GM12873 (cell line): ENCODE results near the gene KSR2.

Source experiments
- CTCF ChIP-seq: IDR thresholded peaks from 2 replicates; pipeline ENCODE4 v1.5.1; 2012; ENCODE audit warnings: low read depth, mild to moderate bottlenecking, moderate library complexity, low read length, control low read depth; ENCODE audit not compliant: insufficient read depth; ENCODE audit errors: missing control alignments

The KSR2 gene

GRCh38 chr12:117583092-117583491, 385.7 kb downstream of the KSR2 start:
- no peak for TF ChIP-seq CTCF

- TF ChIP-seq CTCF = no peak
Measured at GRCh38 chr12:117582135-117582784, 386.5 kb downstream of the KSR2 start.

- TF ChIP-seq CTCF = no peak
Measured at GRCh38 chr12:117580718-117581062, 388.1 kb downstream of the KSR2 start.

- no peak for TF ChIP-seq CTCF
Measured at GRCh38 chr12:117580015-117580717, 388.6 kb downstream of the KSR2 start.

- no peak for TF ChIP-seq CTCF
Measured at GRCh38 chr12:117577122-117577657, 391.6 kb downstream of the KSR2 start.

GRCh38 chr12:117576053-117576452, 392.7 kb downstream of the KSR2 start:
- TF ChIP-seq CTCF = no peak

- TF ChIP-seq CTCF = no peak
Measured at GRCh38 chr12:117574655-117575054, 394.1 kb downstream of the KSR2 start.
